HG02759 (cell line): ENCODE results near the gene ANKRD1.
"Not testable (repeated sequence)": the region's sequence is repeated elsewhere in the genome, so short reads cannot be mapped to it uniquely, and the experiment has no call there.

ENCODE experiments used
- ATAC-seq: cut with Tn5 transposase; IDR thresholded peaks from one replicate; pipeline ENCODE4 v1.9.1; 2021; ENCODE audit warnings: mild to moderate bottlenecking, moderate library complexity; ENCODE audit not compliant: unreplicated experiment

Gene ANKRD1

GRCh38 chr10:90913774-90914420, 7.0 kb downstream of the ANKRD1 start:
- ATAC-seq = no peak

- ATAC-seq = no peak
Observed at GRCh38 chr10:90912854-90913479, 7.9 kb downstream of the ANKRD1 start.

GRCh38 chr10:90912174-90912573, 8.7 kb downstream of the ANKRD1 start:
- ATAC-seq = no peak

- ATAC-seq = no peak
Observed at GRCh38 chr10:90911133-90912051, 9.5 kb downstream of the ANKRD1 start.

GRCh38 chr10:90906596-90906995, 14.3 kb downstream of the ANKRD1 start:
- ATAC-seq = no peak

GRCh38 chr10:90905925-90906324, 15.0 kb downstream of the ANKRD1 start:
- ATAC-seq = no peak

GRCh38 chr10:90896916-90897315, 24.0 kb downstream of the ANKRD1 start:
- ATAC-seq = not testable (repeated sequence)

GRCh38 chr10:90893190-90893589, 27.7 kb downstream of the ANKRD1 start:
- ATAC-seq = no peak

- ATAC-seq = no peak
Observed at GRCh38 chr10:90890347-90890746, 30.5 kb downstream of the ANKRD1 start.

- no peak for ATAC-seq
Observed at GRCh38 chr10:90889636-90890035, 31.3 kb downstream of the ANKRD1 start.

GRCh38 chr10:90888387-90888786, 32.5 kb downstream of the ANKRD1 start:
- ATAC-seq = no peak

GRCh38 chr10:90887555-90887954, 33.3 kb downstream of the ANKRD1 start:
- ATAC-seq = no peak

GRCh38 chr10:90885176-90885575, 35.7 kb downstream of the ANKRD1 start:
- ATAC-seq = no peak

GRCh38 chr10:90884431-90884830, 36.5 kb downstream of the ANKRD1 start:
- ATAC-seq = no peak

GRCh38 chr10:90880059-90880719, 40.7 kb downstream of the ANKRD1 start:
- ATAC-seq = not testable (repeated sequence)

- no peak for ATAC-seq
Observed at GRCh38 chr10:90879062-90879461, 41.8 kb downstream of the ANKRD1 start.

GRCh38 chr10:90872648-90873020, 48.3 kb downstream of the ANKRD1 start:
- ATAC-seq = no peak

- peak; percentile 99 for ATAC-seq
Observed at GRCh38 chr10:90871766-90872647, 48.9 kb downstream of the ANKRD1 start, which contains the start of gene RPP30. RPP30 (plus strand) TSS chr10:90871974; CDS start chr10:90871987, 13 bp downstream.

GRCh38 chr10:90871279-90871765, 49.6 kb downstream of the ANKRD1 start:
- peak; percentile 65 for ATAC-seq

- no peak for ATAC-seq
Observed at GRCh38 chr10:90866050-90866598, 54.8 kb downstream of the ANKRD1 start.
